Measurements from ENCODE around the gene CEP95.
"Not testable (repeated sequence)": the region's sequence is repeated elsewhere in the genome, so short reads cannot be mapped to it uniquely, and the experiment has no call there.

Gene CEP95

DNA sequence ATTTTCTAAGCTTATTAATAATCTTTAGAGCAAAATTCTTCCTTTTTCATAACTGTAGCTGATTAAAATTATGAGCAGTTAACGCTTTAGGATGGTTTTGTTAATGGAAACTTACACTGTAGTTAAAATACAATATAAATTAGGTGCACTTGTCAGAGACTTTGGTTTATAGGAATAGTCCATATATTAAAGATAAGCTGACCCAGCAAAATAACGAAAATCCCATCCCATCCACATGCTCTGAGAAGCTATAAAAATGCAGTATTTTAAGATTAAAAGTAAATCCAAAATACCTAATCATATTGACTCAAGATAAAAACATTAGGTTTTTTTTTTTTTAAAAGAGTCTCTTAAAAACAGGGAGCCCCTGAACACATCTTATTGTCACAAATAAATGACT is 38.0 kb downstream of the CEP95 start:
- DNase-seq: no peak
- in situ Hi-C loops (cut with MboI; ENCODE audit: low pct_unique_long_range_greater_than_20kb, low sequenced_read_pairs): no loop called here

DNA sequence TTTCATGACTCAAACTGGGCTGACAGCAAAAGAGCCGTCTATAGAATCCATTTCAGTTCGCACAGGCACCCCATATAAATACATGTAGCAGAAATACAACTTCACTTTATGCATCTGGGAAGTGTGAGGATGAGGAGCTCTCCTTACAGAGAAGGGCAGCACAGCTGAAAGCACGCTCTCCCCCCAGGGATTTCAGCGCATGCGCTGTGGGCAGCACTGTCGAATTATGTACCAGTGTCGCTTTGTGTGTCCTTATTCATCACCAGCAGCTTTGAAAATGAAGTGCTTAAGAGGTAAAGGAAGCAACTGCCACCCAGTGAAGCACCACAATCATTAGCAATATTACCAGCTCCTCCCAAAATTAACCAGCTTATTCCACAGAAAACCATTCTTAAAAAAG is 39.9 kb downstream of the CEP95 start:
- in situ Hi-C loops (cut with MboI; ENCODE audit: low pct_unique_long_range_greater_than_20kb, low sequenced_read_pairs): no loop called here

DNA sequence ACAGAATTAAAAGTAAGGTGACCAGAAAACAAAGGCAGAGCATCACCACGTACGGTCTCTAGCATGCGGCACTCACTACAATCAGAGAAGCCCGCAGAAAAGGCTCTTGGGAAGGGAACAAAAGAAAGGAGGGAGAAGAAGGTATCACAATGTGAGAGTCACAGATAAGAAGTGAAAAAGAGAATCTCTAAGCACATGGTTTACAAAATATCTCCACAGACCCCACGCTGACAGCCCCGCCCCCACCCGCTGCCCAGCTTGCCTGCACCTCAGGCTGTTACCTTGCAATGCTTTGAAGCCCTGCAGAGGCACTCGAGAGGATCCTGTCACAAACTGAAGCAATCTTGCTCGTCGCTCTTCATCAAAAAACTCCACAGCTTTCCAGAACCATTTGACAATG is 40.5 kb downstream of the CEP95 start:
- DNase-seq: no peak
- in situ Hi-C loops (cut with MboI; ENCODE audit: low pct_unique_long_range_greater_than_20kb, low sequenced_read_pairs): no loop called here

More for the DNA sequence above, 39.9 kb downstream of the CEP95 start:
- DNase-seq: no peak

DNA sequence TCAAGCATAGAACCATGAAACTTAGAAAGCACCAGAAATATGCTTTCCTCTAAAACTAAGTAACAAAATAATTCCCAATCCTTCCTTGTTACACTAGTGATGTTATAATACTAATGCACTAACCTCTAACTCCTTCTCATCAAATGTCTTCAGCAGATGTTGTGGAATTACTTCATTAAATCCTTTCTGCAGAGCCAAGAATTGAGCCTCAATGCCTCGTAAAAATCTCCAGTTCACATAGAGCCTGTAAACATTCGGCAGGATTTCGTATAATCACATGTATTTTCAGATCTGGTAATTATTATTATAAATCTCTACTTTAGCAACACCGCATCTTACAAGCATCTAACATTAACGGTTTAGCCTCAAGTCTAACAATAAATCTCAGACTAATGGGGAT is 44.7 kb downstream of the CEP95 start:
- no peak for DNase-seq
- in situ Hi-C loops (cut with MboI; ENCODE audit: low pct_unique_long_range_greater_than_20kb, low sequenced_read_pairs): no loop called here

DNA sequence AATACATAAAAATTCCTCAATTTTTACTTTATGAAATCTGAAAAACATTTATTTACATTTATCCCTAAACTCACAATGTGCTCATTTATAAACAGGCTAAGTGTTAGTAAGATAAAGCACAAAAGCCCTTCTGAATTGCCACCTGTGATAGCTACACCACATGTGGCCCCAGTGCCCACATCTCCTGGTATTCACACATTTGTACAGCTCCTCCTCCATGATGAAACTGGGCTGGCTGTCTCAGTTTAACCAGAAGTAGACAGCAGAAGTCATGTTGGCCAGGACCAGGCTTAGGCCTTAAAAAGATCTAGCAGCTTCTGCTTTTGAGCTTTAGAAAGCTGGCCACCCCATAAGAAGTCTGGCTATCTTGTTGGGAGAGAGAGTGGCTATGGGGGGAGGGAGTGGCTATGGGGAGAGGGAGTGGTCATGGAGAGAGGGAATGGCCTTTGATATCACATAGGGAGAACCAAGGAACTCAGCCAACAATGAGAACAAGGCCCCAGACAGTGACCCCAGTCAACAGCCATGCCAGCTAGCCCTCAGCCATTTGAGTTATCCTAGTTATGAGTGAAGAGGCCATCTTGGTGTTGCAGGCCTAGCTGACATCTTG is 47.4 kb downstream of the CEP95 start:
- in situ Hi-C loops (cut with MboI; ENCODE audit: low pct_unique_long_range_greater_than_20kb, low sequenced_read_pairs): no loop called here
- no peak for DNase-seq

DNA sequence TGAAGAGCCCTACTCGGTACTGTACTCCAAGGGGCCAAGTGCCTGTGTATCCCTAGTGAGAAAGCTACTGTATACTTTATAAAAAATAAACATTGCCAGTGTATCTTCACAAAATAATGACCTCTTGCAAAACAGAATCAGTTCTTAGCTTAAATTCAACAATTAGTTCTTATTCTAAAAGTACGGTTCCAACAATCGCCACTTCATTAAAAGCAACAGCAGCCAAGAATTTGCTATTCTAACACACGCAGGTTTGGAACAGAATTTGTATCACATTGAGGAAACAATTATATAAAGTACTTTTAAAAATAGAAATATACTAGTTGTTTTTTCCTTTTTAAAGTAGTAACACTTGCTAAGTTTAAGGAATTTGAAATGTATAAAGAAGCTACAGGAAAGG is 48.5 kb downstream of the CEP95 start:
- in situ Hi-C loops (cut with MboI; ENCODE audit: low pct_unique_long_range_greater_than_20kb, low sequenced_read_pairs): no loop called here
- DNase-seq: no peak

DNA sequence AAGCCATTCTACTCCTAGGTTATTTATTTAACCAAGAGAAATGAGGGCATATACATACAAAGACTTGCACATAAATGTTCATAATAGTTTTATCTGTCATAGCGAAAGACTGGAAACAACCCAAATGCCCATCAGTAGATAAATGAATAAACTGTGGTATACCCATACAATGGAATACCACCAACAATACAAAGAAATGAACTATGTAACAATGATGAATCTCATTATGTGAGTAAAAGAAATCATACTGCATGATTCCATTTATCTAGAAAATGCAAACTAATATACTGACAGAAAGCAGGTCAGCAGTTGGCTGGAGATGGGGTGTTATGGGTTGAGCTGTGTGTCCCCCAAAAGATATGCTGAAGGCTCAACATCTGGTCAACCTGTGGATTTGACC is 57.3 kb downstream of the CEP95 start:
- in situ Hi-C loops (cut with MboI; ENCODE audit: low pct_unique_long_range_greater_than_20kb, low sequenced_read_pairs): no loop called here
- DNase-seq: no peak

DNA sequence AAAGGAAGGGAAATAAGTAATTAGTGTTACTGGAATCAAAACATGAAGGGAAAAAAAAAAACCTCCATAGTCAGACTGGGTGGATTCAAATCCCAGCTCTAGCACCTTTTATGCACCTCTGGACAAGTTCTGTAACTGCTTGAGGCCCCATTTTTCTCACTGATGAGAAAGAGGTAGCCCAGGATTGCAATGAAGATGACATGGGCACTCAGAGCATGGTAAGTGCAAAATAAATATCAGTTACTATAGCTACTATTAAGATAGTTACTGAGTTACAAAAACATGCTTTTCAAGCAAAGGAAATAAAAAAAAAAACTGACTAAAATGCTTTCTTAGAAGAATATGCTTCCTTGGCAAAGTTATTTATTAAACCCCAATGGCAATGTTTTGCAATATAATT is 58.8 kb downstream of the CEP95 start:
- in situ Hi-C loops (cut with MboI; ENCODE audit: low pct_unique_long_range_greater_than_20kb, low sequenced_read_pairs): no loop called here
- no peak for DNase-seq

DNA sequence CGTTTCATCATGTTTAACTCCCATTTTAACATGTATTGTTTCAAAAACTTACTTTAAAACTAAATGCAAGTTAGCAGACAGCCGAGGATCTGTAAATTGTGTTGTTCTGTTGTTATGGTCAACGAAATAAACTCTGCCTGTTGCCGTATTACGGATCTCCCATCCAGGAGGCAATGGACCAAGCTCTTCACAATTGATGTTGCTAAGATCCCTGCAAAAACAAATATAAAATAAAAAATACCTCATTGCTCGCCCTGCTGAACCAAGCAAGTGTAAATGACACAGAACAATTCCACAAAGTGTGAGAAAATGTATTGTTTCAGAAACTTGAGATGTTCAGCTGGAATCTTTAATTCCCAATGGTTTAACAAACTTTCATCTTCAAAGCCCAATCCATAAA is 65.0 kb downstream of the CEP95 start:
- no peak for DNase-seq
- in situ Hi-C loops (cut with MboI; ENCODE audit: low pct_unique_long_range_greater_than_20kb, low sequenced_read_pairs): no loop called here

DNA sequence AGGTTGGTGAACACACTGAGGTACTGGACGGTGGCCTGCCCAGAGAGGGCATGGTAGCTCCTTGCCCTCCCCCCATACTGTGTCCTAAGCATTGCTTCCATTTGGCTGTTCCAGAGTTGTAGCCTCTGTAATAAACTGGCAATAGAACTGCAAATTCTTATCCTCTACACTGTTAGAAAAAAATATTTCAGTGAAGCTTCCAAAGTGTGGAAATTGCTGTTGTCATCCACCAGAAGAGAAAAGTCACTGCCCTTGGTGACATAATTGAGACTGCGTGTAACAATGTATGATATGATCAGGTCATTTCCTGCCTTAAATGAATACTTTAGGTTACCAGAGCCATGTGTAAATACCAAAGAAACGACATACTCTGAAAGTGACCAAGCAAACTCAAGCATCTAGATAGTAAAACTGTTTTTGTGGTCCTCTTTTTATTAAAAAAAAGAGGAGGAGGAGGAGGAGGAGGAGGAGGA is 65.9 kb downstream of the CEP95 start:
- in situ Hi-C loops (cut with MboI; ENCODE audit: low pct_unique_long_range_greater_than_20kb, low sequenced_read_pairs): no loop called here
- peak; percentile 11 for DNase-seq

DNA sequence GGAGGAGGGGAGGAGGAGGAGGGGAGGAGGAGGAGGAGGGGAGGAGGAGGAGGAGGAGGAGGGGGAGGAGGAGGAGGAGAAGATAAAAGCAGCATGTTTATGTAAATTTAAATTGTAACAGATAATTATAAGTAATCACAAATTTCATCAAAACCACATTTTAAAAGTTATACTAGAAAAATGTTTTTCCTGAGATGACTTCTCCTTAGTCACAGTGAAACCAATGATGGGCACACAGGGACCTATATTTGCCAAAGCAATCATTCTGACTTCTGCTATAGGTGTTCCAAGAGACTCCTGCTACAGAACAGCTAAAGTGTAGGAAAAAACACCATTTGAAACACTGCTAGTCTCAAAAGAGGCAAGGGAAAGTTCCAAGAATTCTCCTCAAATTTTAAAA is 66.4 kb downstream of the CEP95 start:
- no peak for DNase-seq

DNA sequence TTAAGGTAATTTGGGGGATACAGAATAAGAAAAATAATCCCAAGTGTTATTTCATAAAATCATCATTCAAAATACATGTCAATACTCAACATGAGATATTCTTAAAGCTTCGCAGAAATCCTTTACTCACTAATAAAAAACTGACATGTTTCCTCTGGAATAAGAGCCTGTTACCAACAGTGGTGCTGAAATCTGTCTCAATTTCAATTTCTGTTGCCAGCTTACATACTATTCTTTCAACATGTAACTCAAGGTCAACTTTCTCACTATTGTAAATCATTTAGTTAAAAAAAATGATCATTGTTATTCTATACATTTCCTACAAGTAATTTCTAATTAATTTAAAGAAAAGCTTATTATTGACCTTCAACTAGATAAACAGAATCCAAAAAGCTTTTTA is 67.9 kb downstream of the CEP95 start:
- in situ Hi-C loops (cut with MboI; ENCODE audit: low pct_unique_long_range_greater_than_20kb, low sequenced_read_pairs): no loop called here
- DNase-seq: no peak

More for the DNA sequence above, 66.4 kb downstream of the CEP95 start:
- in situ Hi-C loops (cut with MboI; ENCODE audit: low pct_unique_long_range_greater_than_20kb, low sequenced_read_pairs): no loop called here

DNA sequence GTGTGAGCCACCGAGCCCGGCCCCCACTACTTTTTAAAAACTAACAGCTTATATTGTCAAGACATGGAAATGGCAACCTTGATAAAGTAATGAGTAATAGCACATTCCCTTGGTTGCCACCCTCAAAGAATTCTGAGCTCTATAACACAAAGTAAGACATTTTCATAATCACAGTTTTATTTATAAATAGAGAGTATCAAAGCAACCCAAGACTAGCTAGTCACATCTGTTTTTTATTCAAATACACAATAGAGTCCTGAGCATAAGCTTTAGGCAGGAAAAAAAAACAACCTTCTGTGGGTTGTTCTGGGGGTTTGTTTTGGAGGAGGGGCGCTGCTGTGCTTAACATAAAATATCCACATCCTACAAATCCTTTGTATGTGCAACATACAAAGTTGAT is 68.7 kb downstream of the CEP95 start:
- DNase-seq: no peak
- in situ Hi-C loops (cut with MboI; ENCODE audit: low pct_unique_long_range_greater_than_20kb, low sequenced_read_pairs): no loop called here

DNA sequence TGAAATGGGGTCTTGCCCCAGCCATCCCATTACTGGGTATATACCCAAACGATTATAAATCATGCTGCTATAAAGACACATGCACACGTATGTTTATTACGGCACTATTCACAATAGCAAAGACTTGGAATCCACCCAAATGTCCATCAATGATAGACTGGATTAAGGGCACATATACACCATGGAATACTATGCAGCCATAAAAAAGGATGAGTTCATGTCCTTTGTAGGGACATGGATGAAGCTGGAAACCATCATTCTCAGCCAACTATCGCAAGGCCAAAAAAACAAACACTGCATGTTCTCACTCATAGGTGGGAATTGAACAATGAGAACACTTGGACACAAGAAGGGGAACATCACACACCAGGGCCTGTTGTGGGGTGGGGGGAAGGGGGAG is 70.2 kb downstream of the CEP95 start:
- DNase-seq; in situ Hi-C loops (cut with MboI; ENCODE audit: low pct_unique_long_range_greater_than_20kb, low sequenced_read_pairs): not testable (repeated sequence)

DNA sequence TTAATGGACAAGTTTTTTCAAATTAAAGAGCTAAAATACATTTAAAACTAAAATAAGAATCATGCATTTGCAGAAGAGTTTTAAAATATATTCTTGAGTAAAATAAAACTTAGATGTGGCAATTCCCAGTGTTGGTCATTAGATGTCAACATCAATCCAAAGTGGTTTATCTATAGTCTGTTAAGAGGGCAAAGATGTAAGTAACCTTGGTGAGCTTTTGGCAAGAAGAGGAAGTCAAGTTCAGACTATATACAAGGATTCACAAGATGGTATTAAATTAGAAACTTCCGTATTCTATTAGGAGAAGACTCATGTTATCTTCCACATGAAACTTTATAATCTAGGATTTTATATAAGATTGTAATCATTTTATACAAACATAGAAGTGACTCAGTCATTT is 73.1 kb downstream of the CEP95 start:
- DNase-seq: no peak
- in situ Hi-C loops (cut with MboI; ENCODE audit: low pct_unique_long_range_greater_than_20kb, low sequenced_read_pairs): no loop called here

DNA sequence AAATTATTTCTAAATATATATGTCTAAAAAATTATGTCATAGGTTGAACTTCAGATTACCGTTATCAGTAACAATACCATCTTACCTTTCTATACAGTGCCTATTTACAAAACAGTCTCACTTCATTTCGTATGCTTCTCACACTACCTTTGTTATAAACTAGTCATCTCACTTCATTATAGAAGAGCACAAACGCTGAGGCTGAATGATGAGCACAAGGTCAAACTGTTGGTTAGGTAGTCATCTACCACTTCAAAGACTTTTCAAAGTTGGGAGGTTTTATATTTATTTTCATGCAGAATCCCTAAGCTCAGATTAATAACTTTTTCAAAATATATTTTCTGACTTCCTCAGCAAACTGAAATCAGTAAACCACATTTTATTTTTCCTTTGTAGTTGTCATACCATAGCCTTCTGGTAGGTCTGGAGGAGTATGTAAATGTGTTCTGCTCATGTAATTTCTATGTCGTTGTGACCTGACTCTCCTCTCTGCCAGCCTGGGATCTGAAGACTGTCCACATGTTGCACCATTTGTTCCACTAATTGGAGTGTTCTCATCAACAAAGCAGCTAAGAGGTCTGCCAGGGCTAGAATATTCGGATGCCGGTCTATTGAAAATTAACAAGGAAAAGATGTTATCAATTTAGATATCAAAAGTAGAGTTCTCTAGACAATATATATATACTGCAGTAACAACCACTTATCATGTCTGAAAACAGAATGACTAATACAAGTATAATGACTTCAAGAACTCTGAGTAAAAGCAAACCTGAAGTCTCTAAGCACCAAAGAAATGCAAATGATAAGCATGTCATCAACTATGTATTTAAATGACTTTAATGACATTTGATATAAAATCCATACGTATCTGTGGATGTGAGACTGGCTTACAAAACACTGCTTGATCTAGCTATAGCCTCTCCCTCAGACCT is 73.9 kb downstream of the CEP95 start:
- DNase-seq: no peak
- in situ Hi-C loops (cut with MboI; ENCODE audit: low pct_unique_long_range_greater_than_20kb, low sequenced_read_pairs): no loop called here

DNA sequence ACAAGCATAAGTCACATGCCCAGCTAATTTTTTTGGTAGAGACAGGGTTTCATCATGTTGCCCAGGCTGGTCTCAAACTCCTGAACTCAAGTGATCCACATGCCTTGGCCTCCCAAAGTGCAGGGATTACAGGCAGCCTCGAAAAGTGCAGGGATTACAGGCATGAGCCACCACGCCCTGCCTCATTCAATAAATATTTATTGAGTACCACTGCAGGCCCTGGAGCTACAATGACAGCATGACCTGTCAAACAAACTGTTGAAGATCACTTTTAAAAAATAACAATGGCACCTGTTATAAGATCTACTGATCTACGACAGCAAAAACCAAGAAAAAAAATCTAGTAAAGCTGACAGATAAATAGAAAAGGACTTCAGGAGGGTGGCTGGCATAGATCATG is 76.3 kb downstream of the CEP95 start:
- in situ Hi-C loops (cut with MboI; ENCODE audit: low pct_unique_long_range_greater_than_20kb, low sequenced_read_pairs): no loop called here

DNA sequence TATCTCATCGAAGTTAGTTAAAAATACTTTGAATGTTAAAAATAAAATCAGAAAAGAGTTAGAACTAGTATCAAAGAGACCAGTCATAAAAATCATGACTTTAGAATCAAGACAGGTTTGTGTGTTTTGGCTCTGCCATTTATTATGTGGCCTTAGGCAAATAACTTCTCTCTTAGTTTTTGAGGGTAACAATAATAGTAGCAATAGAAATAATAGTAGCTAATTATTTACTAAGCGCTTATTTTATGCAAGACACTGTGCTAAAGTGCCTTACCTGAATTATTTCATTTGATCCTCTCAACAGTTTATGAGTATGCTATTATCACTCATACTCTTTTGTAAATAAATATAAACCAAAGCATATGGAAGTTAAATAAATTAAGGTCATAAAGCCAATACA is 78.4 kb downstream of the CEP95 start:
- in situ Hi-C loops (cut with MboI; ENCODE audit: low pct_unique_long_range_greater_than_20kb, low sequenced_read_pairs): no loop called here
- DNase-seq: no peak

More for the DNA sequence above, 76.3 kb downstream of the CEP95 start:
- DNase-seq: no peak

Data from KBM-7 (cell line).